ENCODE data around the gene CRYM. TPM values are rescaled to one million over a fixed set of nuclear protein-coding genes. Genes with fewer than 3 reads are reported as not detected.

The CRYM gene
- total RNA-seq, 1 experiment from 2014 or later, result not detected

- no peak overlapping the region for H3K4me3 ChIP-seq
- H3F3A ChIP-seq (ENCODE audit: insufficient read depth, low read depth), result no peaks in the 10 kb centered on the region
- no peaks in the 10 kb centered on the region for H3K27me3 ChIP-seq (ENCODE audit: insufficient read depth, low read depth)
- H3K9me3 ChIP-seq (ENCODE audit: insufficient read depth, low read depth), result no peaks in the 10 kb centered on the region
- no peaks in the 10 kb centered on the region for H3K4me1 ChIP-seq (replicated peaks; ENCODE audit: insufficient read depth)
- no peak overlapping the region for H3K27ac ChIP-seq
- no peaks in the 10 kb centered on the region for H3K79me2 ChIP-seq (ENCODE audit: low read depth)
- DNase-seq, result peak in 1 of 2 experiments; percentile 19
- intact Hi-C loops (cut with micrococcal nuclease; ENCODE audit: unreplicated experiment), result no loop called here
- no peaks in the 10 kb centered on the region for H3K36me3 ChIP-seq (ENCODE audit: low read depth)
- H2AFZ ChIP-seq, result no peak overlapping the region
- ChIA-PET POLR2A (ENCODE audit: unreplicated experiment) (no interaction called here), CTCF (no interaction called here)
- BruUV-seq (replicated peaks), result no TSS peak
- TF ChIP-seq CTCF (conservative IDR thresholded peaks at IDR 0.05), result no peak
- no peak for TF ChIP-seq EZH2 (IDR thresholded peaks at IDR 0.05; ENCODE audit: low read depth)
- no peaks in the 10 kb centered on the region for H4K20me1 ChIP-seq (ENCODE audit: insufficient read depth)
- H3K9me2 ChIP-seq (ENCODE audit: insufficient read depth), result no peaks in the 10 kb centered on the region
- H3K4me2 ChIP-seq, result no peak overlapping the region
Observed at GRCh38 chr16:21268236-21268635, 9.9 kb downstream of the CRYM start.

- no TSS peak for BruUV-seq (replicated peaks)
- no peaks in the 10 kb centered on the region for H3K36me3 ChIP-seq (ENCODE audit: low read depth)
- CTCF ChIA-PET, result no interaction called here
- H3K4me2 ChIP-seq, result no peak overlapping the region
- no peaks in the 10 kb centered on the region for H3K27me3 ChIP-seq (ENCODE audit: insufficient read depth, low read depth)
- no peak for TF ChIP-seq EZH2 (IDR thresholded peaks at IDR 0.05; ENCODE audit: low read depth)
- no peak overlapping the region for H3K4me3 ChIP-seq
- H3K9me3 ChIP-seq (ENCODE audit: insufficient read depth, low read depth), result no peaks in the 10 kb centered on the region
- no peak for DNase-seq
- H3K27ac ChIP-seq, result no peak overlapping the region
- no peak overlapping the region for H2AFZ ChIP-seq
- H3K79me2 ChIP-seq (ENCODE audit: low read depth), result no peaks in the 10 kb centered on the region
- H3F3A ChIP-seq (ENCODE audit: insufficient read depth, low read depth), result no peaks in the 10 kb centered on the region
- intact Hi-C loops (cut with micrococcal nuclease; ENCODE audit: unreplicated experiment), result no loop called here
- H3K9me2 ChIP-seq (ENCODE audit: insufficient read depth), result no peaks in the 10 kb centered on the region
- no peaks in the 10 kb centered on the region for H4K20me1 ChIP-seq (ENCODE audit: insufficient read depth)
- H3K4me1 ChIP-seq (replicated peaks; ENCODE audit: insufficient read depth), result no peaks in the 10 kb centered on the region
- POLR2A ChIA-PET (ENCODE audit: unreplicated experiment), result no interaction called here
Observed at GRCh38 chr16:21267298-21267697, 10.8 kb downstream of the CRYM start.

- no peaks in the 10 kb centered on the region for H3K79me2 ChIP-seq (ENCODE audit: low read depth)
- no peaks in the 10 kb centered on the region for H3K4me1 ChIP-seq (replicated peaks; ENCODE audit: insufficient read depth)
- no peak overlapping the region for H3K27ac ChIP-seq
- POLR2A ChIA-PET (ENCODE audit: unreplicated experiment), result no interaction called here
- intact Hi-C loops (cut with micrococcal nuclease; ENCODE audit: unreplicated experiment), result no loop called here
- H3F3A ChIP-seq (ENCODE audit: insufficient read depth, low read depth), result no peaks in the 10 kb centered on the region
- no peaks in the 10 kb centered on the region for H3K9me2 ChIP-seq (ENCODE audit: insufficient read depth)
- H3K9me3 ChIP-seq (ENCODE audit: insufficient read depth, low read depth), result no peaks in the 10 kb centered on the region
- TF ChIP-seq CTCF (conservative IDR thresholded peaks at IDR 0.05) (no peak), EZH2 (IDR thresholded peaks at IDR 0.05; ENCODE audit: low read depth) (no peak)
- H3K27me3 ChIP-seq (ENCODE audit: insufficient read depth, low read depth), result no peaks in the 10 kb centered on the region
- no peaks in the 10 kb centered on the region for H4K20me1 ChIP-seq (ENCODE audit: insufficient read depth)
- H2AFZ ChIP-seq, result no peak overlapping the region
- H3K4me3 ChIP-seq, result no peak overlapping the region
- H3K36me3 ChIP-seq (ENCODE audit: low read depth), result no peaks in the 10 kb centered on the region
- H3K4me2 ChIP-seq, result no peak overlapping the region
- DNase-seq, result no peak
- BruUV-seq (replicated peaks), result no TSS peak
- CTCF ChIA-PET, result no interaction called here
Observed at GRCh38 chr16:21265104-21265837, 12.8 kb downstream of the CRYM start.

GRCh38 chr16:21264571-21265036 is 13.5 kb downstream of the CRYM start:
- no TSS peak for BruUV-seq (replicated peaks)
- ChIA-PET CTCF (no interaction called here), POLR2A (ENCODE audit: unreplicated experiment) (no interaction called here)
- Histone ChIP-seq H3K4me2 (no peak overlapping the region), H3K36me3 (ENCODE audit: low read depth) (no peaks in the 10 kb centered on the region), H3K4me3 (no peak overlapping the region), H4K20me1 (ENCODE audit: insufficient read depth) (no peaks in the 10 kb centered on the region), H3K27ac (no peak overlapping the region), H3K4me1 (replicated peaks; ENCODE audit: insufficient read depth) (no peaks in the 10 kb centered on the region), H3K27me3 (ENCODE audit: insufficient read depth, low read depth) (no peaks in the 10 kb centered on the region), H3K79me2 (ENCODE audit: low read depth) (no peaks in the 10 kb centered on the region), H3K9me3 (ENCODE audit: insufficient read depth, low read depth) (no peaks in the 10 kb centered on the region), H3F3A (ENCODE audit: insufficient read depth, low read depth) (no peaks in the 10 kb centered on the region), H2AFZ (no peak overlapping the region), H3K9me2 (ENCODE audit: insufficient read depth) (no peaks in the 10 kb centered on the region)
- no peak for TF ChIP-seq EZH2 (IDR thresholded peaks at IDR 0.05; ENCODE audit: low read depth)
- no peak for TF ChIP-seq CTCF (conservative IDR thresholded peaks at IDR 0.05)
- intact Hi-C loops (cut with micrococcal nuclease; ENCODE audit: unreplicated experiment), result no loop called here
- no peak for DNase-seq

All from PC-9 (cell line).